PC-9 (cell line): Measurements from ENCODE around the gene KCNH8. TPM values are rescaled to one million over a fixed set of nuclear protein-coding genes. Genes with fewer than 3 reads are reported as not detected.

Experiments
- BruUV-seq: library from RNA; stranded (reverse); fragments of 400-500 nt; replicated peaks from 2 replicates; lab custom pipeline; 2021; lab: Mats Ljungman, UMichigan
- CTCF ChIA-PET: fragments of 300-600 bp; sonication (Branson Sonifier 250); formaldehyde crosslinking; loops from one replicate; lab custom pipeline; 2022; ENCODE audit warnings: antibody characterized with exemption; lab: Charles Lee
- POLR2A ChIA-PET: fragments of 300-600 bp; sonication (Branson Sonifier 250); formaldehyde crosslinking; loops from one replicate; lab custom pipeline; 2022; ENCODE audit warnings: antibody characterized with exemption; ENCODE audit not compliant: unreplicated experiment; lab: Charles Lee
- DNase-seq, 2 experiments: peaks; one replicate each; pipeline versions ENCODE4 v3.0.0 to v3.0.0-alpha.2; 2015 to 2022; ENCODE audit warnings: mixed read lengths in 1 of 2
- H2AFZ ChIP-seq: fragments of 200-600 bp; sonication (generic); 2 replicates; pipeline ENCODE4 v1.8.1; 2017; ENCODE audit warnings: antibody characterized with exemption
- H3F3A ChIP-seq: fragments of 200-600 bp; sonication (generic); 2 replicates; pipeline ENCODE4 v1.8.1; 2017; ENCODE audit warnings: antibody characterized with exemption, mild to moderate bottlenecking, low read depth; ENCODE audit not compliant: insufficient read depth
- H3K27ac ChIP-seq: fragments of 200-600 bp; sonication (generic); 2 replicates; pipeline ENCODE4 v1.6.1; 2016; ENCODE audit warnings: mixed run types
- H3K27me3 ChIP-seq: fragments of 200-600 bp; sonication (generic); 2 replicates; pipeline ENCODE4 v1.6.1; 2016; ENCODE audit warnings: low read depth, mixed run types; ENCODE audit not compliant: insufficient read depth
- H3K36me3 ChIP-seq: fragments of 200-600 bp; sonication (generic); 2 replicates; pipeline ENCODE4 v1.6.1; 2016; ENCODE audit warnings: low read depth, mixed run types
- H3K4me1 ChIP-seq: fragments of 200-600 bp; sonication (generic); replicated peaks from 2 replicates; pipeline ENCODE4 v1.6.1; 2016; ENCODE audit warnings: mixed run types; ENCODE audit not compliant: insufficient read depth
- H3K4me2 ChIP-seq: fragments of 200-600 bp; sonication (generic); 2 replicates; pipeline ENCODE4 v1.6.1; 2017; ENCODE audit warnings: mixed run types
- H3K4me3 ChIP-seq: fragments of 200-600 bp; sonication (generic); 2 replicates; pipeline ENCODE4 v1.6.1; 2016; ENCODE audit warnings: mixed run types
- H3K79me2 ChIP-seq: fragments of 200-600 bp; sonication (generic); 2 replicates; pipeline ENCODE4 v1.6.1; 2017; ENCODE audit warnings: low read depth, mixed run types
- H3K9me2 ChIP-seq: fragments of 200-600 bp; sonication (generic); 2 replicates; pipeline ENCODE4 v1.8.1; 2017; ENCODE audit warnings: mild to moderate bottlenecking; ENCODE audit not compliant: insufficient read depth
- H3K9me3 ChIP-seq: fragments of 200-600 bp; sonication (generic); 2 replicates; pipeline ENCODE4 v1.8.1; 2016; ENCODE audit warnings: low read depth; ENCODE audit not compliant: insufficient read depth
- H4K20me1 ChIP-seq: fragments of 200-600 bp; sonication (generic); 2 replicates; pipeline ENCODE4 v1.8.1; 2017; ENCODE audit not compliant: insufficient read depth
- CTCF ChIP-seq: fragments of 200-600 bp; sonication (generic); conservative IDR thresholded peaks from 2 replicates; pipeline ENCODE4 v1.6.1; 2017; ENCODE audit warnings: mixed run types, antibody characterized with exemption, mild to moderate bottlenecking, moderate library complexity
- EZH2 ChIP-seq: fragments of 200-600 bp; sonication (generic); IDR thresholded peaks from 2 replicates; pipeline ENCODE4 v1.8.0; 2017; ENCODE audit warnings: antibody characterized with exemption, low read depth
- intact Hi-C: fragments of 100-400 bp; cut with micrococcal nuclease; formaldehyde crosslinking; loops from one replicate; pipeline ENCODE4 v1.10.0; 2022; ENCODE audit not compliant: unreplicated experiment
- total RNA-seq: library from RNA; stranded (reverse); gene quantifications from 2 replicates; pipeline ENCODE4 v1.2.3, GENCODE V29; 2021

KCNH8 gene
- total RNA-seq, 1 experiment from 2014 or later, result 0.63 TPM

- Histone ChIP-seq H3K4me2 (no peak overlapping the region), H3K27me3 (no peaks in the 10 kb centered on the region), H3K79me2 (no peaks in the 10 kb centered on the region), H3K27ac (no peak overlapping the region), H3K4me1 (no peaks in the 10 kb centered on the region), H3K4me3 (no peak overlapping the region), H3K9me2 (no peaks in the 10 kb centered on the region), H4K20me1 (no peaks in the 10 kb centered on the region), H3F3A (no peaks in the 10 kb centered on the region), H2AFZ (no peak overlapping the region), H3K9me3 (no peaks in the 10 kb centered on the region), H3K36me3 (no peaks in the 10 kb centered on the region)
- BruUV-seq, result no TSS peak
- intact Hi-C loops, result no loop called here
- TF ChIP-seq CTCF (no peak), EZH2 (no peak)
- no peak for DNase-seq
- CTCF ChIA-PET, result no interaction called here
- POLR2A ChIA-PET, result no interaction called here
These were observed 217.2 kb downstream of the KCNH8 start for GRCh38 chr3:19365471-19365870.

DNA sequence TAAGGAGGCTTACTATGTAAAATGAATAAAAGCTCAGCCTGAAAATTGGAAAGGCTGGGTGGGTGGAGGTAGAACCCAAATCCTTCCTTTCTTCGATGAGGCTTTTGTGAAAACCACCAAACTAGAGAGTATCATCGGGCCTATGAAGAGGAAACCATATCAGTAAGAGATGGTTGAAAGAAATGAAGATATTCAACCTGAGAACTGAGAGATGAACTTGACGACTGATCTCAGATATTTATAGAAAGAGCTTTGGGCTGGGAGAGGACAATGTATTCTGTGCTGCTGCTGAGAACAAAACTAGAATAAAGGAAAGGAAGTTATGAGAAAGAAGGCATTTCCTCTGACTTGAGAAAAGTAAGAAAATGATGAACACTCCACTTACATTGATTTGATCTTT, 236.6 kb downstream of the KCNH8 start:
- BruUV-seq, result no TSS peak
- DNase-seq, result no peak
- no peaks in the 10 kb centered on the region for H3F3A ChIP-seq
- no peaks in the 10 kb centered on the region for H3K4me1 ChIP-seq
- H3K4me2 ChIP-seq, result no peak overlapping the region
- no peaks in the 10 kb centered on the region for H3K9me2 ChIP-seq
- intact Hi-C loops, result no loop called here
- H2AFZ ChIP-seq, result no peak overlapping the region
- H3K4me3 ChIP-seq, result no peak overlapping the region
- ChIA-PET CTCF (no interaction called here), POLR2A (no interaction called here)
- TF ChIP-seq EZH2, result no peak
- TF ChIP-seq CTCF, result no peak
- H3K36me3 ChIP-seq, result no peaks in the 10 kb centered on the region
- no peaks in the 10 kb centered on the region for H3K79me2 ChIP-seq
- no peaks in the 10 kb centered on the region for H3K27me3 ChIP-seq
- no peak overlapping the region for H3K27ac ChIP-seq
- no peaks in the 10 kb centered on the region for H3K9me3 ChIP-seq
- H4K20me1 ChIP-seq, result no peaks in the 10 kb centered on the region

- CTCF ChIA-PET, result no interaction called here
- Histone ChIP-seq H3K27me3 (no peaks in the 10 kb centered on the region), H3K36me3 (no peaks in the 10 kb centered on the region), H3K9me3 (no peaks in the 10 kb centered on the region), H2AFZ (no peak overlapping the region), H3K4me2 (no peak overlapping the region), H3K4me3 (no peak overlapping the region), H3K27ac (no peak overlapping the region), H3K9me2 (no peaks in the 10 kb centered on the region), H3F3A (no peaks in the 10 kb centered on the region), H3K79me2 (no peaks in the 10 kb centered on the region), H4K20me1 (no peaks in the 10 kb centered on the region; the same call in 1 of the 2 replicates), H3K4me1 (no peaks in the 10 kb centered on the region)
- no peak for TF ChIP-seq EZH2
- no peak for TF ChIP-seq CTCF
- BruUV-seq, result no TSS peak
- POLR2A ChIA-PET, result no interaction called here
- intact Hi-C loops, result no loop called here
- no peak for DNase-seq
These were observed 243.8 kb downstream of the KCNH8 start for GRCh38 chr3:19392150-19392549.
